Effector CD4-positive, alpha-beta T cell (primary cell): ENCODE measurements around the gene CDC42BPG.
"Not testable (repeated sequence)": the region's sequence is repeated elsewhere in the genome, so short reads cannot be mapped to it uniquely, and the experiment has no call there.

Experiments used
- DNase-seq: peaks from one replicate; pipeline ENCODE4 v3.0.0-alpha.2; 2020

Gene CDC42BPG

GRCh38 chr11:64834031-64834722 lies 10.3 kb downstream of the CDC42BPG start:
- DNase-seq = no peak

DNA sequence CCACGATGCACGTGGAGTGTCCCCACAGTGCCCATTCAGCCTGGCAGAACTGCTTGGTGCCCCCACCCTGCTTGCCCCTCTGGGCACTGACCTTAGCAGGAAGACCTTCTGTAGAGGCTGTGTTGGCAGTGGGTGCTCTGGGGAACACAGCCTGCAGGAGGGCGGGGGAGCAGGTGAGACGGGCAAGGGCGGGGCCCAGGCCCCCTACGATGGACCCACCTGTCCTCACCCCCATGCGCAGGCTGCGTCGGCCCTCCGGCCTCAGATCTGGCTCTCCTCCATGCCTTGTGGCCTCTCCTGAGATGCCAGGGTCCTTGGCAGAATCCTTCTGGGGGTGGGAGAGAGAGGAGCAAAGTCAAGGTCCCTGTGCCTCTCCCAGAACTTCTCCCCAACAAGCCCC lies 10.9 kb downstream of the CDC42BPG start:
- DNase-seq = no peak

GRCh38 chr11:64833198-64833502 lies 11.3 kb downstream of the CDC42BPG start:
- no peak for DNase-seq

GRCh38 chr11:64832467-64833197 lies 11.8 kb downstream of the CDC42BPG start:
- no peak for DNase-seq

- no peak for DNase-seq
Measured at GRCh38 chr11:64831411-64831891, 13.0 kb downstream of the CDC42BPG start.

GRCh38 chr11:64829536-64830251 lies 14.8 kb downstream of the CDC42BPG start:
- DNase-seq = no peak

GRCh38 chr11:64827451-64827839 lies 17.0 kb downstream of the CDC42BPG start:
- DNase-seq = no peak

DNA sequence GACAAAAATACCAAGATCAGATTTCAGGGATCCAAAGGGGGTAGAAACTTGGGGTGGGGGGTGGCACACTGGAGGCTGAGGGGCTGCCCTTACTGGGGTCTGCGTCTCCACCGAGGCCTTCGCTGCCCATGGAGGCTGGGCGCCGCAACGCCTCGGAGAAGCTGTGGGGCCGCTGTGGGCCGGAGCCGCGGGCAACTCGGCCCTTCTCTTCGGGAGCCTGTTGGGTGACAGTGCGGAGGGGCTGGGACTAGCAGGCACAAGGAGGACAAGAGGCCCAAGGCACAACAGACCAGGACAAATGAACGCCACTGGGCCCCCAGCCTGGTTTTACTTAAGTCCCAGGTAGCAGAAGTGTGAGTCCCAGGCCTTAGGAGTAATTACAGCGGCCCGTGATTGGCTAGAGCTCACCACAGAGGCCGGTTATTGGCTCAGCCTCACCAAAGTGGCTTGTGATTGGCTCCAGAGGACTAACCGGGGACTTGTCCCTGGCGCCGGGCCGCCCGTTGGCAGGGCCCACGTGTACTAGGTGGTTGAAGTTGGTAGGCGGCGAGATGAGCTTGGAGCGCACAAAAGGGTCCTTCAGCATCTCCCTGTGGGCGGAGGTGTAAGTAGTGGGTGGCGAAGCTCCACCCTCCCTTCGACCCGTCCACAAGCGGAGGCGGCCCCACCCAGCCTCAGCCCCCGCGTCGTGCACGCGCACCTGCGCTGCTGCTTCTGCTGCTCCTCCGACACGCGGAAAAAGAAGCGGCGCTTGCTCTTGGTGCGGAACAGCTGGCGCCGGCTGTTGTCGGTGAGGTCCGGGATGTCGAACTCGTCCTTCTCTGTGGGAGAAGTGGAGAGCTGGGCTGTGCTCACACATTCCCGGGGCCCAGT lies 17.6 kb downstream of the CDC42BPG start:
- no peak for DNase-seq

DNA sequence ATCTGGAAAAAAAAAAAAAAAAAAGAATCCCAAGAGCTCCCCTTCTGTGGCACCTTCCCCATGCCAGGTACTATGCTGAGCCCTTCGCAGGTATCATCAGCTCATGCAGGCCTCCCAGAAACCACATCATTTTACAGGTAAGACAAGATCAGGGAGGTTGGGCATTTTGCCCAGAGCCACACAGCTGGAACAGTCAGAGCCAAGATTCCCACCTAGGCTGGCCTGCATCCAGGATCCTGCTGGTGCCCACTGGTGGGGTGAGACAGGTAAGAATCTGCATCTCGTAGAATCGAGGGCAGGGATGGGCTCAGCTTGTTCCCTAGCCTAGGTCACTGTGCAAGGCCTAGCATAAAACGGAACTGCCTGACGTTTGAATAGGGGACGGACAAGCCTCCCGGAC lies 18.4 kb downstream of the CDC42BPG start:
- DNase-seq = no peak

- DNase-seq = no peak
Measured at GRCh38 chr11:64823568-64824119, 20.8 kb downstream of the CDC42BPG start.

DNA sequence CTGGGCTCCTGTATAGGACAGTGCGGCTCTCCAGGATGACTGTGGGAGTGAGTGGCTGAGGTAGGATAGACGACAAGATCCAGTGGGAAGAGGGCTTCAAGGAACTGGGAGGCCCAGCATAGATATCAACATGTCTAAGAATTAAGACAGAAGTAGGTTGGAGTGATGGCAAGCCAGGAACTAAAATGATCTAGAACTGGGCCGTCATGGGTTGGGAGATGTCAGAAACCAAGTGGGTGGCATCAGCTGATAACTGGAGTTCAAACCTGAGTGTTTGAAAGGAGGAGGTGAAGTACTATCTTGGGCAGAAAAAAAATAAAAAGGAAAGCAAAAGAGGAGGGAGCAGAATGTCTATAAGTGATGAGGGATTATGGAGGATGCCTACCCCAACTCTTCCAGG lies 27.0 kb downstream of the CDC42BPG start:
- DNase-seq = no peak

GRCh38 chr11:64815433-64815832 lies 29.0 kb downstream of the CDC42BPG start:
- DNase-seq = not testable (repeated sequence)

DNA sequence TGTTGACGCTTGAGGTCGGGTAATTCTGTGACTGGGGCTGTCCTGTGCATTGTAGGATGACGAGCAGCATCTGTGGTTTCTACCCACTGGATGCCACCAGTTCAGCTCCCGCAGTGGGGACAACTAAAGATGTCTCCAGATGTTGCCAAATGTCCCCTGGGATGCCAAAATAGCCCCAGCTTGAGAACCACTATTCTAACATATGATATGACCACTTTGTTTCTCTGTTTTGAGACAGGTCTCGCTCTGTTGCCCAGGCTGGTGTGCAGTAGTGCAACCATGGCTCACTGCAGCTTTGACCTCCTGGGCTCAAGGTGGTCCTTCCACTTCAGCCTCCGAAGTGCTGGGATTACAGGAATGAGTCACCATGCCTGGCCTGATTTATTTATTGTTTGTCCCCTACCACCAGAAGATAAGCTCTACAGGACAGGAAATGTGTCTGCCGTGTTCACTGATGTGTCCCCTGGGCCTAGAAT lies 29.7 kb downstream of the CDC42BPG start:
- no peak for DNase-seq

DNA sequence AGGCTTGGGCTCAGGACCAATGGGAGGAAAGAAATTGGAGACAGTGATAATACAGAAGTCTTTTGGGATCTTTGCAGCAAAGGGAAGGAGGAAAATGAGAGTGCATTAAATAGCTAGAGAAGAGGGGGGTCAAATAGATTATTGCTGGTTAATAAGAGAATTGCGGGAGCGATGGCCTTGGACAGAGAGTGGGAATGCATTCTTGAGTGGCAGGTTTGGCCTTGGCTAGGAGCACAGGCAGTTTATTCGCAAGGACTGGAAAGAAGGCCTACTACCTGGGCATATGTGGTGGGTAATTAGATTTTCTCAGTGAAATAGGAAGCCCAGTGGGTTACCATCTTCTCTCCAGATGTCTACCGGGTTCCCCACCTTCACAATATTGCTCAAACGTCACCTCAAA lies 30.6 kb downstream of the CDC42BPG start:
- DNase-seq = no peak

DNA sequence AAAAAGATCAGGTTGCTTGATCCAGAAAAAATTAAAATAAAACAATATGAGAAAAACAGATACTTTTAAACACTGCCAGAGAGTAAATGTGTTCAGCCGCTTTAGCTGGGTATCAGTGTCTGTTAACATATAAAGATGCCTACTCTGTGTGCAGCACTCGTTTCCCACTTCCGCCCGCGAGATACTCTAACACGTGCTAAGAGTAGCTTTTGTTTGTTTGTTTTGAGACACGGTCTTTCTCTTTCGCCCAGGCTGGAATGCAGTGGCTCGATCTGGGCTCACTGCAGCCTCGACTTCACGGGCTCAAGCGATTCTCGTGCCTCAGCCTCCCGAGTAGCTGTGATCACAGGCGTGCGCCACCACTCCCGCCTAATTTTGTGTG lies 33.6 kb downstream of the CDC42BPG start:
- peak; percentile 47 for DNase-seq

DNA sequence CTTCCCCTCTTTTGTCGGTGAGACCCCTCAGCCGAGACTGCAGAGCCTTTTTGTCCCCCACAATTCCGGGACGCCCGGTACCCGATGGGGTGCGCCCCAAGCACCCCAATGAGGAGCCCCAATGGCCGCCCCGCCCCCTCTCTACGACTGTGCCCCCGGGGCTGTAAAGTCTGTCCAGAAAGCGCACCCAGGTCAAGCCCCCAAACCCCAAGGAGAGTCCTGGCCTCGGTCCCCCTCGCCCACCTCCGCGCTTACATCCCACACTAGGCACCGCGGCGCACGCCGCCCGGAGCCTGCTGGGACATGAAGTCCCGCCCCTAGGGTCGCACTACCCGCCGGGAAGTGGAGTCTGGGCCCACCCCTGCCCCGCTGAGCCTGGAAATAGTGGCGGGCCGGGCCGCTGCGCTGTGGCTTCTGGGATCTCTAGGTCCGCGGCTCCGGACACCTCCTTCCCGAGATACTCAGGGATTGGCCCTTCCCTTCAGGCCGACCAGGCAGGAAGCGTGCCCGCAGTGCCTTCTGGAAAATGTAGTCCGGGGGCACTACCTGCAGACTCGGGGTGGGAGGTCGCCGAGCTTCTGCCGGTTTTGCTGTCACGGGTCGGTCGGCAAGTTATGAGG lies 34.1 kb downstream of the CDC42BPG start, which contains the start of gene MEN1:
MEN1 (minus strand) TSS at position 281 of the 620 bp plus-strand sequence. CDS start 442 bp downstream, outside the sequence.
- DNase-seq = peak; percentile 69

DNA sequence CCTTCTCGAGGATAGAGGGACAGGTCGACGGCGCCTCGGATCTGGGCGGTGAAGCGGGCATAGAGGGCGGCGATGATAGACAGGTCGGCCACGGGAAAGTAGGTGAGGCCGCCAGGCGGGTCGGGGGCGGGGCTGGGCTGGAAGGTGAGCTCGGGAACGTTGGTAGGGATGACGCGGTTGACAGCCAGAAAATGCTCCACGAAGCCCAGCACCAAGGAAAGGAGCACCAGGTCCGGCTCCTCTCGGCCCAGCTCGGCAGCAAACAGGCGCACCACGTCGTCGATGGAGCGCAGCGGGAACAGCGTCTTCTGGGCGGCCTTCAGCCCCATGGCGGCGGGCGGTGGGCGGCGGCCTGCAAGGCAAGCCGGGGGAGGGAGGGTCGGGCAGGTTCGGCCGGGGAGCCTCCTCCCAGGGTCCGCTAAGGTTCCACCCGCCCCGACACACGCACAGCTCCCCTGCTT lies 34.6 kb downstream of the CDC42BPG start:
- no peak for DNase-seq

DNA sequence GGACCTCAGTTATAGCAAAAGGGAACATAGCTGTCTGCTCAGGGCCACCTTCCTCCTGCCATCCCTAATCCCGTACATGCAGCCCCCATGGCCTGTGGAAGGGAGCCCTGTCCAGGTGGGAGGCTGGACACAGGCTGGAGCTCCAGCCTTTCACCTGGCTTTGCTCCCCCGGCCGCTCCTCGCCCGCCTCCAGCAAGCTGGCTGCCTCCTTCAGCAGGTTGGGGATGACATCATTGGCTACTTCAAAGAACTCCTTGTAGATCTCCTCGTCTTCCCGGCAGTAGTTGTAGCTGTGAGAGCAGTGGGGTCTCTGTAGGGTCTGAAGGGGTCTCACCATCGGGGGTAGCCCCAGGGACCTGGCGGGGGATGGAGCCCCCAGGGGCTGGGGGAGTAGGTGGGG lies 39.0 kb downstream of the CDC42BPG start:
- DNase-seq = no peak

DNA sequence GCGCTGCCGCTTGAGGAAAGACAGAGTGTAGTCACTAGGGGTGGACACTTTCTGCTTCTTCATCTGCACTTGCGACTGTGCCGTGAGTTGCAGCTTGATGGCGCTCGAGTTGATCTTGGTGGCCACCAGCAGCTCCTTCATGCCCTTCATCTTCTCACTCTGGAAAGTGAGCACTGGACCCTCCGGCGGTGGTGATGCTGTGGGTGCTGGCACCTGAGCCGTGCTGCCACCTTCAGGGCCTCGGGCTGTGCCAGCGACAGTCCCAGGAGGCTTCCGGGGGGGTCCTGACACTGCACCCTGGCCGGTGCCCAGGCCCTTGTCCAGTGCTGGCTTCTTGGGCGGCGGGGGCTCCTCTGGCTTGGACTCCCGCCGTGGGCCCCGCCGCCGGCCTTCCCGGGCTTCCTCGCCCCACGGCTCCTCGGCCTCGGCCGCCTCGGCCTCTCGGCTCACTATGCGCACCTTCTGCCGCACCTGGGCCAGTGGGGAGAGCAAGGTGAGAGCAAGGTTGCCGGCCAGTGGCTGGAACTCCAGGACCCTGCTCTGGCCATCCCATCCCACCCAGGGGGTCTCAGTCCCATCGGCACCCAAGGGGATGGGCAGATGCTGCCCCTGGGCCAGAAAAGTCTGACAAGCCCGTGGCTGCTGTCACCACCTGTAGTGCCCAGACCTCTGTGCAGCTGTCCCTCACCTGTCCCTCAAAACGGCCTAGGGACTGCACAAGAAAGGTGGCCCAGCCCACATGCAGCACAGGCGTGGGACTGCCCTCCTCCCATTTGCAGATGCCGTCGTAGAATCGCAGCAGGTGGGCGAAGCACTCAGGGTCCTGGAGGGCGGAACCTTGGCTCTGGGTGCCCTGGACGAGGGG lies 39.9 kb downstream of the CDC42BPG start:
- DNase-seq = no peak

DNA sequence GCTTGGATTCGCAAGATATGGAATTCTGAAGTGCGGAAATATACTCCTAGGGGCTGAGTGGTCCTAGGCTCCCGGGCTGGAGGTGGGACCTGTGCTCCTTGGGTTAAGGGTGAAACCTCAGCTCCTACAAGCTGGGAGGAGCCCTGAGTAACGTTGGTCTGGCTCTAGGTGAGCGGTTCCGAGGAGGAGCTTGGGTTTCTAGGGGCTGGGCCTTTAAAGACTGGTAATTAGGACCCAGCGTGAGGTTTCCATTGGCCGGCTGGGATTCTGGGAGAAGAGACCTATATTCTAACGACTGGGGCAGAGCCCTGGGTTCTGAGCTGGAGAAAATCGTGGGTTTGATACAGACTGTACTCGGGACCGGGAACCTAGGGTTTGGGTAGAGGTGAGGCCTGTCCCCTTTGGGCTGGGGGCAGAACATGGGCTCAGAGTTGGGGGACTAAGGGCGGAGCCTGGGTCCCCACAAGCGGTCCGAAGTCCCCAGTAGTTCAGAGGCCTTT lies 40.6 kb downstream of the CDC42BPG start:
- no peak for DNase-seq
